Transverse colon (tissue), 4 donors: ENCODE results near the gene PSMC3. TPM values are rescaled to one million over a fixed set of nuclear protein-coding genes. Genes with fewer than 3 reads are reported as not detected.

Experiments used
- DNase-seq: peaks from one replicate; pipeline ENCODE4 v3.0.0-alpha.2; 2019
- H3K27ac ChIP-seq, 4 donors: fragments of 200-600 bp; sonication (generic); 2 replicates each; pipeline ENCODE4 v1.5.1; 2016 to 2018; ENCODE audit warnings: inconsistent platforms in 4 of 4
- H3K27me3 ChIP-seq: fragments of 200-600 bp; sonication (generic); 2 replicates; pipeline ENCODE4 v1.5.1; 2017; ENCODE audit warnings: inconsistent platforms
- H3K36me3 ChIP-seq, 4 donors: fragments of 200-600 bp; sonication (generic); 2 replicates each; pipeline ENCODE4 v1.5.1; 2017 to 2019; ENCODE audit warnings: inconsistent platforms in 4 of 4
- H3K4me1 ChIP-seq, 4 donors: fragments of 200-600 bp; sonication (generic); 2 replicates each; pipeline ENCODE4 v1.5.1; 2017 to 2020; ENCODE audit warnings: inconsistent platforms in 4 of 4
- H3K4me3 ChIP-seq, 4 donors: fragments of 200-600 bp; sonication (generic); 1 replicate in 1 of 4; 2 replicates in 3 of 4; pipeline versions ENCODE4 v1.5.1 to v1.6.1; 2017 to 2019; ENCODE audit warnings: inconsistent platforms in 4 of 4
- H3K9me3 ChIP-seq, 2 donors: fragments of 200-600 bp; sonication (generic); 2 replicates each; pipeline ENCODE4 v1.5.1; 2017 to 2019; ENCODE audit warnings: inconsistent platforms in 2 of 2
- CTCF ChIP-seq, 5 experiments: fragments of 200-600 bp in 3 of 5; fragments of 450-650 bp in 2 of 5; sonication (generic) in 3 of 5; IDR thresholded peaks; 1 replicate in 2 of 5; 2 replicates in 3 of 5; pipeline ENCODE4 v1.5.1; 2016 to 2017; ENCODE audit warnings: antibody characterized with exemption in 5 of 5, inconsistent platforms in 3 of 5, mild to moderate bottlenecking in 2 of 5, moderate library complexity in 1 of 5
- EP300 ChIP-seq: sonication (generic); formaldehyde crosslinking; IDR thresholded peaks from one replicate; pipeline ENCODE4 v1.6.1; 2017; ENCODE audit warnings: antibody characterized with exemption, low read depth
- POLR2A ChIP-seq: fragments of 450-650 bp; IDR thresholded peaks from one replicate; pipeline ENCODE4 v1.6.1; 2016; ENCODE audit warnings: antibody characterized with exemption, mild to moderate bottlenecking, moderate library complexity
- POLR2AphosphoS5 ChIP-seq, 3 donors: sonication (generic); formaldehyde crosslinking; IDR thresholded peaks; one replicate each; pipeline ENCODE4 v1.6.1; 2016; ENCODE audit warnings: antibody characterized with exemption in 3 of 3
- WGBS, 2 donors: methylation state at CpG; one replicate each; pipeline ENCODE4 v1.1.5; 2018; ENCODE audit warnings: low coverage in 1 of 2; 5-methylcytosine and 5-hydroxymethylcytosine counted together
- in situ Hi-C, 4 donors: fragments of 200-750 bp; cut with MboI; loops; one replicate each; pipeline versions ENCODE4 v1.15.0 to v1.15.1; 2017; ENCODE audit warnings: low sequenced_read_pairs in 3 of 4, low pct_ligation_motif_present in 1 of 4, low pct_unique_long_range_greater_than_20kb in 1 of 4
- intact Hi-C: fragments of 100-400 bp; cut with DNase I; formaldehyde crosslinking; loops from one replicate; pipeline ENCODE4 v1.15.1; 2023; ENCODE audit warnings: low total_unique reads
- total RNA-seq, 4 donors: library from RNA; depleted of rRNA; stranded (reverse); fragments of >200 nt; gene quantifications; one replicate each; pipeline ENCODE4 v1.1.0, GENCODE V29; 2016

The PSMC3 gene
- total RNA-seq, 4 donors from 2014 or later = 56.5 to 252 (median 91.4) TPM

- TF ChIP-seq POLR2AphosphoS5 (IDR thresholded peaks at IDR 0.05) (no peak), EP300 (no peak), CTCF (IDR thresholded peaks at IDR 0.05) (no peak), POLR2A (no peak)
These were observed 42.5 kb upstream of the PSMC3 start for GRCh38 chr11:47468598-47469214.

GRCh38 chr11:47467357-47467756, 41.1 kb upstream of the PSMC3 start:
- peak; percentile 59 for DNase-seq
- 30 to 77% methylated on average over 2 to 7 of the region's 7 CpGs for WGBS, 2 donors
- H3K27me3 ChIP-seq = no peaks in the 10 kb centered on the region
- in situ Hi-C loops = loop anchor here in 1 of 4 donors (25.0 kb wide), 1 partner anchor 95 kb away; the partner anchor contains the start of genes CELF1 and PTPMT1
- peaks cover 0 to 28% (median 10%) of the 10 kb centered on the region in 4 donors for H3K36me3 ChIP-seq
- H3K4me1 ChIP-seq = peaks cover 11 to 45% (median 28%) of the 10 kb centered on the region in 4 donors
- TF ChIP-seq POLR2AphosphoS5 (IDR thresholded peaks at IDR 0.05) (no peak), EP300 (no peak), POLR2A (no peak), CTCF (IDR thresholded peaks at IDR 0.05) (no peak)
- H3K27ac ChIP-seq = peak overlapping the region; percentile 64 to 79 (median 71)
- H3K4me3 ChIP-seq = no peak overlapping the region
- intact Hi-C loops = no loop called here
- H3K9me3 ChIP-seq = no peaks in the 10 kb centered on the region

More at GRCh38 chr11:47468598-47469214, 42.5 kb upstream of the PSMC3 start:
- Histone ChIP-seq H3K4me3 (no peak overlapping the region), H3K27me3 (no peaks in the 10 kb centered on the region), H3K4me1 (peaks cover 11 to 45% (median 28%) of the 10 kb centered on the region in 4 donors), H3K27ac (peak overlapping the region; percentile 64 to 79 (median 71)), H3K36me3 (peaks cover 0 to 38% (median 16%) of the 10 kb centered on the region in 4 donors), H3K9me3 (no peaks in the 10 kb centered on the region)
- no peak for DNase-seq
- in situ Hi-C loops (loop anchor here in 1 of 4 donors (25.0 kb wide), 1 partner anchor 94 kb away; the partner anchor contains the start of genes CELF1 and PTPMT1), intact Hi-C loops (no loop called here)
- WGBS, 2 donors = 68 to 72% methylated on average over 8 of the region's 8 CpGs

GRCh38 chr11:47466701-47467250, 40.5 kb upstream of the PSMC3 start:
- Histone ChIP-seq H3K4me3 (no peak overlapping the region), H3K9me3 (no peaks in the 10 kb centered on the region), H3K27me3 (no peaks in the 10 kb centered on the region), H3K27ac (peak overlapping the region; percentile 64 to 79 (median 71)), H3K36me3 (peaks cover 0 to 23% (median 7%) of the 10 kb centered on the region in 4 donors), H3K4me1 (peaks cover 11 to 45% (median 28%) of the 10 kb centered on the region in 4 donors)
- TF ChIP-seq CTCF (IDR thresholded peaks at IDR 0.05) = no peak
- no peak for TF ChIP-seq POLR2A
- no peak for TF ChIP-seq POLR2AphosphoS5 (IDR thresholded peaks at IDR 0.05)
- TF ChIP-seq EP300 = no peak
- intact Hi-C loops (no loop called here), in situ Hi-C loops (loop anchor here in 1 of 4 donors (25.0 kb wide), 1 partner anchor 96 kb away; the partner anchor contains the start of genes CELF1 and PTPMT1)
- DNase-seq = peak; percentile 46
- WGBS, 2 donors = 27 to 36% methylated on average over 2 to 4 of the region's 4 CpGs

DNA sequence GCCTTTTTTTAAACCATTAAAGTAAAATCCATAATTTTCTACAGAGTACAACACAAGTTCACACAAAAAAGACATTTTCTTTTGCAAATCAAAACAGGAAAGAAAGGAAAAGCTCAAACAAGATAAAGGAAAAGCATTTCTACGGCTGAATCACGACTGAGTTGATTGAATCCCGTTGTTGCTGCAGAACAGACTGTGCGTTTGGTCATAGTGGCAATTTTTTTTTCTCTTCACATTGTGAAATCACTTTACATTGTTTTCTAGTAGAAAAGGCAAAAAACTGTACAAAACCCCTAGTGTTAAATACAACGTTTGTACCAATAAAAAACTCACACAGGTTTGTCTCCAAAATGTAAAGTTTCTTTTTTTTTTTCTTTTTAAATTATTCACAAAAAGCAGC, 40.0 kb upstream of the PSMC3 start:
- in situ Hi-C loops = loop anchor here in 1 of 4 donors (25.0 kb wide), 1 partner anchor 96 kb away; the partner anchor contains the start of genes CELF1 and PTPMT1
- DNase-seq = no peak
- Histone ChIP-seq H3K36me3 (peaks cover 0 to 17% (median 5%) of the 10 kb centered on the region in 4 donors), H3K4me1 (peaks cover 11 to 45% (median 28%) of the 10 kb centered on the region in 4 donors), H3K27me3 (no peaks in the 10 kb centered on the region), H3K27ac (peak overlapping the region; percentile 64 to 79 (median 71)), H3K9me3 (no peaks in the 10 kb centered on the region), H3K4me3 (no peak overlapping the region)
- TF ChIP-seq POLR2AphosphoS5 (IDR thresholded peaks at IDR 0.05) (no peak), CTCF (IDR thresholded peaks at IDR 0.05) (no peak), EP300 (no peak), POLR2A (no peak)
- intact Hi-C loops = no loop called here
- 37 to 43% methylated on average over 5 of the region's 5 CpGs for WGBS, 2 donors
